IMR-90 (cell line): Measurements from ENCODE around the gene SLC25A26. TPM values are rescaled to one million over a fixed set of nuclear protein-coding genes. Genes with fewer than 3 reads are reported as not detected.

ENCODE experiments used
- ATAC-seq: fragments of 200-7000 bp; cut with Tn5 transposase; 2 replicates; pipeline ENCODE4 v1.9.1; 2020; ENCODE audit warnings: low read depth, mild to moderate bottlenecking, moderate library complexity
- BruUV-seq: library from RNA; stranded (reverse); fragments of 400-500 nt; replicated peaks from 2 replicates; lab custom pipeline; 2021; lab: Mats Ljungman, UMichigan
- CTCF ChIA-PET: fragments of 300-600 bp; formaldehyde crosslinking; extraction: SDS; loops from one replicate; lab custom pipeline; 2021; ENCODE audit warnings: antibody characterized with exemption; lab: Yijun Ruan, JAX
- POLR2A ChIA-PET: fragments of 300-600 bp; sonication (Branson Sonifier 250); formaldehyde crosslinking; loops from one replicate; lab custom pipeline; 2022; ENCODE audit warnings: antibody characterized with exemption; ENCODE audit not compliant: unreplicated experiment; lab: Charles Lee
- DNase-seq: peaks from one replicate; pipeline ENCODE4 v3.0.0; 2013
- H2AFZ ChIP-seq: replicated peaks from 2 replicates; pipeline ENCODE3; 2013; ENCODE audit warnings: low read length, mild to moderate bottlenecking; ENCODE audit not compliant: poor library complexity
- H2AK5ac ChIP-seq: 2 replicates; pipeline ENCODE4 v1.6.1; 2013; ENCODE audit warnings: low read depth, low read length, inconsistent platforms
- H2AK9ac ChIP-seq: replicated peaks from 2 replicates; pipeline ENCODE3; 2013; ENCODE audit warnings: mild to moderate bottlenecking, low read depth, low read length, moderate library complexity; ENCODE audit not compliant: poor library complexity
- H2BK120ac ChIP-seq: 2 replicates; pipeline ENCODE4 v1.6.1; 2013; ENCODE audit warnings: low read depth, low read length, inconsistent platforms
- H2BK15ac ChIP-seq: 3 replicates; pipeline ENCODE4 v1.6.1; 2013; ENCODE audit warnings: low read depth, low read length, inconsistent platforms
- H2BK20ac ChIP-seq: 2 replicates; pipeline ENCODE4 v1.6.1; 2013; ENCODE audit warnings: low read depth, mild to moderate bottlenecking, inconsistent platforms, low read length, moderate library complexity
- H2BK5ac ChIP-seq: 2 replicates; pipeline ENCODE4 v1.6.1; 2013; ENCODE audit warnings: mild to moderate bottlenecking, low read depth, low read length, inconsistent platforms; ENCODE audit not compliant: poor library complexity, severe bottlenecking
- H3K14ac ChIP-seq: replicated peaks from 2 replicates; pipeline ENCODE4 v1.6.1; 2013; ENCODE audit warnings: low read depth, low read length, inconsistent platforms
- H3K18ac ChIP-seq: 2 replicates; pipeline ENCODE4 v1.6.1; 2013; ENCODE audit warnings: low read depth, low read length, control low read depth
- H3K23ac ChIP-seq: 2 replicates; pipeline ENCODE4 v1.6.1; 2013; ENCODE audit warnings: low read depth, low read length, inconsistent platforms
- H3K27ac ChIP-seq: 2 replicates; pipeline ENCODE4 v1.5.1; 2013; ENCODE audit warnings: mild to moderate bottlenecking, control low read depth, low read length; ENCODE audit not compliant: insufficient read depth
- H3K27me3 ChIP-seq: 2 replicates; pipeline ENCODE4 v1.6.1; 2013; ENCODE audit warnings: low read length; ENCODE audit not compliant: control insufficient read depth, insufficient read depth
- H3K36me3 ChIP-seq: 2 replicates; pipeline ENCODE4 v1.6.1; 2013; ENCODE audit warnings: low read length, mixed read lengths; ENCODE audit not compliant: control insufficient read depth, insufficient read depth
- H3K4ac ChIP-seq: 2 replicates; pipeline ENCODE4 v1.6.1; 2013; ENCODE audit warnings: low read depth, low read length, inconsistent platforms
- H3K4me1 ChIP-seq: 2 replicates; pipeline ENCODE4 v1.6.1; 2013; ENCODE audit warnings: low read length, mixed read lengths; ENCODE audit not compliant: control insufficient read depth, insufficient read depth
- H3K4me2 ChIP-seq: 2 replicates; pipeline ENCODE4 v1.6.1; 2013; ENCODE audit warnings: low read depth, mild to moderate bottlenecking, control low read depth, low read length, moderate library complexity
- H3K4me3 ChIP-seq: 2 replicates; pipeline ENCODE4 v1.5.1; 2013; ENCODE audit warnings: low read depth, mild to moderate bottlenecking, control low read depth, low read length, moderate library complexity; ENCODE audit not compliant: insufficient read depth
- H3K56ac ChIP-seq: 2 replicates; pipeline ENCODE4 v1.6.1; 2013; ENCODE audit warnings: low read length, inconsistent platforms; ENCODE audit not compliant: insufficient read depth; ENCODE audit errors: extremely low read depth
- H3K79me1 ChIP-seq, 2 experiments: 2 replicates each; pipeline ENCODE4 v1.6.1; 2013; ENCODE audit warnings: low read length in 2 of 2, inconsistent platforms in 1 of 2, low read depth in 1 of 2
- H3K9ac ChIP-seq: 2 replicates; pipeline ENCODE4 v1.6.1; 2013; ENCODE audit warnings: low read depth, low read length, control low read depth
- H3K9me1 ChIP-seq: 2 replicates; pipeline ENCODE4 v1.6.1; 2013; ENCODE audit warnings: low read length, inconsistent platforms; ENCODE audit not compliant: insufficient read depth
- H3K9me3 ChIP-seq: 2 replicates; pipeline ENCODE4 v1.6.1; 2013; ENCODE audit warnings: low read length; ENCODE audit not compliant: control insufficient read depth, insufficient read depth
- H4K20me1 ChIP-seq: 2 replicates; pipeline ENCODE4 v1.6.1; 2013; ENCODE audit warnings: low read length, inconsistent platforms; ENCODE audit not compliant: insufficient read depth
- H4K5ac ChIP-seq: 2 replicates; pipeline ENCODE4 v1.6.1; 2013; ENCODE audit warnings: mild to moderate bottlenecking, low read depth, low read length, control low read depth
- H4K8ac ChIP-seq, 2 experiments: 2 replicates each; pipeline ENCODE4 v1.6.1; 2013; ENCODE audit warnings: low read depth in 2 of 2, low read length in 2 of 2, control low read depth in 1 of 2, inconsistent platforms in 1 of 2
- H4K91ac ChIP-seq: 2 replicates; pipeline ENCODE4 v1.6.1; 2013; ENCODE audit warnings: low read depth, low read length, inconsistent platforms; ENCODE audit not compliant: insufficient read depth
- BHLHE40 ChIP-seq: fragments of 150-350 bp; IDR thresholded peaks from 2 replicates; pipeline ENCODE4 v1.6.1; 2016; ENCODE audit warnings: mild to moderate bottlenecking, low read depth, low read length
- CEBPB ChIP-seq: IDR thresholded peaks from 2 replicates; pipeline ENCODE4 v1.6.1; 2012; ENCODE audit warnings: low read depth, low read length, improper control_type of control experiment
- CHD1 ChIP-seq: IDR thresholded peaks from 2 replicates; pipeline ENCODE4 v1.6.1; 2012; ENCODE audit warnings: low read depth, low read length, improper control_type of control experiment
- CTCF ChIP-seq: conservative IDR thresholded peaks from 2 replicates; pipeline ENCODE4 v1.5.1; 2012; ENCODE audit warnings: mild to moderate bottlenecking, low read depth, low read length, improper control_type of control experiment
- FOS ChIP-seq: fragments of 150-350 bp; IDR thresholded peaks from 2 replicates; pipeline ENCODE4 v1.6.1; 2016; ENCODE audit warnings: low read depth, low read length
- MAFK ChIP-seq: IDR thresholded peaks from 2 replicates; pipeline ENCODE4 v1.6.1; 2012; ENCODE audit warnings: low read depth, low read length, improper control_type of control experiment
- MAZ ChIP-seq: IDR thresholded peaks from 2 replicates; pipeline ENCODE4 v1.6.1; 2012; ENCODE audit warnings: low read depth, mild to moderate bottlenecking, low read length, improper control_type of control experiment, moderate library complexity, borderline replicate concordance
- MXI1 ChIP-seq: IDR thresholded peaks from 2 replicates; pipeline ENCODE4 v1.6.1; 2012; ENCODE audit warnings: low read depth, mild to moderate bottlenecking, low read length, moderate library complexity, borderline replicate concordance
- NFE2L2 ChIP-seq: fragments of 150-350 bp; IDR thresholded peaks from 2 replicates; pipeline ENCODE4 v1.6.1; 2016; ENCODE audit warnings: low read depth, mild to moderate bottlenecking, low read length
- POLR2A ChIP-seq: IDR thresholded peaks from 2 replicates; pipeline ENCODE4 v1.6.1; 2012; ENCODE audit warnings: mild to moderate bottlenecking, low read depth, low read length
- RAD21 ChIP-seq: IDR thresholded peaks from 2 replicates; pipeline ENCODE4 v1.6.1; 2012; ENCODE audit warnings: low read length, improper control_type of control experiment
- RCOR1 ChIP-seq: IDR thresholded peaks from 2 replicates; pipeline ENCODE4 v1.6.1; 2012; ENCODE audit warnings: mild to moderate bottlenecking, low read length, improper control_type of control experiment; ENCODE audit not compliant: insufficient replicate concordance
- RFX5 ChIP-seq: IDR thresholded peaks from 2 replicates; pipeline ENCODE4 v1.8.0; 2012; ENCODE audit warnings: low read depth, mild to moderate bottlenecking, low read length, moderate library complexity
- SMC3 ChIP-seq: fragments of 150-350 bp; IDR thresholded peaks from 2 replicates; pipeline ENCODE4 v1.6.1; 2016; ENCODE audit warnings: low read depth, mild to moderate bottlenecking, antibody characterized with exemption, low read length, moderate library complexity
- USF2 ChIP-seq: fragments of 150-350 bp; IDR thresholded peaks from 2 replicates; pipeline ENCODE4 v1.6.1; 2017; ENCODE audit warnings: mild to moderate bottlenecking, antibody characterized with exemption, low read length, low read depth
- WGBS, 2 experiments: methylation state at CpG; one replicate each; pipeline versions ENCODE4 v1.1.5 to v1.1.7; 2013; ENCODE audit warnings: missing lambda C conversion rate in 2 of 2; ENCODE audit not compliant: insufficient read length in 1 of 2; ENCODE audit errors: extremely low coverage in 2 of 2; 5-methylcytosine and 5-hydroxymethylcytosine counted together
- dilution Hi-C: fragments of 300-500 bp; cut with HindIII; formaldehyde crosslinking; loops from one replicate; pipeline ENCODE4 v1.14.3; 2018; ENCODE audit warnings: low sequenced_read_pairs; ENCODE audit not compliant: unreplicated experiment
- in situ Hi-C: fragments of 300-500 bp; cut with MboI; formaldehyde crosslinking; loops from 3 replicates; pipeline ENCODE4 v1.14.3; 2019; ENCODE audit warnings: low sequenced_read_pairs, inconsistent platforms, mixed read lengths
- intact Hi-C: fragments of 100-400 bp; cut with micrococcal nuclease; formaldehyde crosslinking; loops from 2 replicates; pipeline ENCODE4 v1.10.0; 2022
- polyA plus RNA-seq, 3 experiments: library from polyadenylated mRNA; depleted of rRNA; stranded (reverse); fragments of >200 nt; gene quantifications; 2 replicates each; pipeline ENCODE4 v1.2.3, GENCODE V29; 2012; ENCODE audit warnings: low replicate concordance in 1 of 3
- total RNA-seq: library from RNA; depleted of rRNA; stranded (reverse); fragments of >200 nt; gene quantifications from 2 replicates; pipeline ENCODE4 v1.2.3, GENCODE V29; 2012
- TF ChIP-seq, protein P1 (sequence below): fragments of 150-350 bp; IDR thresholded peaks from 2 replicates; pipeline ENCODE4 v1.6.1; 2016; ENCODE audit warnings: low read depth, mild to moderate bottlenecking, low read length, moderate library complexity, borderline replicate concordance

Gene SLC25A26
- total and polyA plus RNA-seq, 2 of the 4 experiments (the other 2 are of a cell fraction), result 10.9 to 12.7 TPM

DNA sequence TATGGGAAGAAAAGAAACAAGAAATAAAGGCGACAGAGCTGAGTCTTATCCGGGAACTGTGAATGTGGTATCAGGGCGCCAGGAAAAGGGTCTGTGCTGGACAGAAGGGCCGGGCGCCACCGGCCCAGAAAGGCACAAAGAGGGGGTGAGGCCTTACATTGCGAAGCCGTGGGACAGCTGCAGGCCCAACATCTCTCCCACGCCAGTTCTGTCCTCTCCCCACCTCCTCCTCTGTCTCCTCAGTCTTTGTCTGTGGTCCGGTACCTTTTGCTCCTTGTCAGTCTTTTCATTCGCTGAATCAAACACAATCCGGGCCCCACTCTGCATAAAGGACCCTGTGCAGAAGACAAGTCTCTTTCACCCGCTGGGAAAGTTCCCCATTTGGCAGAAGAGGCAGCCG is 198.2 kb downstream of the SLC25A26 start:
- DNase-seq, result no peak
- WGBS, 2 experiments, result 74% methylated on average over 6 of the region's 14 CpGs; no CpG with 5 or more reads in 1 of the 2 experiments

More for the DNA sequence above, 198.2 kb downstream of the SLC25A26 start:
- H2AK5ac ChIP-seq, result peak overlapping the region; percentile 52; the same call in 1 of the 2 replicates
- H3K27me3 ChIP-seq, result no peaks in the 10 kb centered on the region
- in situ Hi-C loops (loop anchor here (10.0 kb wide), 1 partner anchor 176 kb away; no protein-coding TSS in a partner anchor), dilution Hi-C loops (no loop called here), intact Hi-C loops (loop anchor here (10.0 kb wide), 1 partner anchor 176 kb away; no protein-coding TSS in a partner anchor)
- no peak overlapping the region for H3K9ac ChIP-seq
- TF ChIP-seq RCOR1 (no peak), FOS (no peak), MXI1 (no peak), MAZ (no peak), CHD1 (no peak), BHLHE40 (no peak), NFE2L2 (no peak), CTCF (no peak), SMC3 (no peak), CEBPB (no peak), USF2 (no peak), RFX5 (no peak), RAD21 (no peak), POLR2A (no peak), MAFK (no peak)
- TF ChIP-seq, protein P1, sequence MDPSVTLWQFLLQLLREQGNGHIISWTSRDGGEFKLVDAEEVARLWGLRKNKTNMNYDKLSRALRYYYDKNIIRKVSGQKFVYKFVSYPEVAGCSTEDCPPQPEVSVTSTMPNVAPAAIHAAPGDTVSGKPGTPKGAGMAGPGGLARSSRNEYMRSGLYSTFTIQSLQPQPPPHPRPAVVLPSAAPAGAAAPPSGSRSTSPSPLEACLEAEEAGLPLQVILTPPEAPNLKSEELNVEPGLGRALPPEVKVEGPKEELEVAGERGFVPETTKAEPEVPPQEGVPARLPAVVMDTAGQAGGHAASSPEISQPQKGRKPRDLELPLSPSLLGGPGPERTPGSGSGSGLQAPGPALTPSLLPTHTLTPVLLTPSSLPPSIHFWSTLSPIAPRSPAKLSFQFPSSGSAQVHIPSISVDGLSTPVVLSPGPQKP, result no peak
- peaks cover 3% of the 10 kb centered on the region for H3K9me1 ChIP-seq
- no peak for ATAC-seq
- peaks cover 23 to 55% of the 10 kb centered on the region in 2 experiments for H3K79me1 ChIP-seq
- ChIA-PET CTCF (interaction anchor here (2.1 kb wide), 1 partner anchor 11 kb away, joined by 13 read pairs; no protein-coding TSS in a partner anchor), POLR2A (no interaction called here)
- no peak overlapping the region for H3K14ac ChIP-seq
- H3K4ac ChIP-seq, result peak overlapping the region; percentile 22
- H4K91ac ChIP-seq, result peak overlapping the region; percentile 58; the same call in 1 of the 2 replicates
- peaks cover 17% of the 10 kb centered on the region for H3K36me3 ChIP-seq
- H4K8ac ChIP-seq, result peak overlapping the region in 1 of 2 experiments; percentile 28; a peak in 1 of 4 replicates
- peak overlapping the region; percentile 26 for H2BK20ac ChIP-seq
- H3K18ac ChIP-seq, result peak overlapping the region; percentile 37; the same call in 1 of the 2 replicates
- no peak overlapping the region for H3K4me3 ChIP-seq
- BruUV-seq, result no TSS peak
- peak overlapping the region; percentile 56; the same call in 1 of the 2 replicates for H2BK120ac ChIP-seq
- H3K56ac ChIP-seq, result no peak overlapping the region
- H3K9me3 ChIP-seq, result peaks cover 5% of the 10 kb centered on the region; the same call in 1 of the 2 replicates
- H3K27ac ChIP-seq, result no peak overlapping the region
- no peak overlapping the region for H3K23ac ChIP-seq
- H2AK9ac ChIP-seq, result peak overlapping the region; percentile 42
- peaks cover 3% of the 10 kb centered on the region for H4K20me1 ChIP-seq
- peak overlapping the region; percentile 75 for H4K5ac ChIP-seq
- peaks cover 20% of the 10 kb centered on the region for H3K4me1 ChIP-seq
- H3K4me2 ChIP-seq, result no peak overlapping the region
- no peak overlapping the region for H2BK5ac ChIP-seq
- no peak overlapping the region for H2AFZ ChIP-seq
- no peak overlapping the region for H2BK15ac ChIP-seq
